PC-3 (cell line): ENCODE measurements around the gene CEP68. TPM values are rescaled to one million over a fixed set of nuclear protein-coding genes. Genes with fewer than 3 reads are reported as not detected.

ENCODE experiments used
- ATAC-seq: fragments of 200-7000 bp; cut with Tn5 transposase; 2 replicates; pipeline ENCODE4 v1.9.1; 2020; ENCODE audit warnings: mild to moderate bottlenecking, moderate library complexity
- BruUV-seq: library from RNA; stranded (reverse); fragments of 400-500 nt; replicated peaks from 2 replicates; lab custom pipeline; 2021; lab: Mats Ljungman, UMichigan
- CTCF ChIA-PET: fragments of 300-600 bp; sonication (Branson Sonifier 250); formaldehyde crosslinking; loops from one replicate; lab custom pipeline; 2022; ENCODE audit warnings: antibody characterized with exemption; lab: Charles Lee
- POLR2A ChIA-PET: fragments of 300-600 bp; sonication (Branson Sonifier 250); formaldehyde crosslinking; loops from one replicate; lab custom pipeline; 2022; ENCODE audit warnings: antibody characterized with exemption; ENCODE audit not compliant: unreplicated experiment; lab: Charles Lee
- DNase-seq: peaks from one replicate; pipeline ENCODE4 v3.0.0-alpha.2; 2015
- H2AFZ ChIP-seq: fragments of 300-600 bp; sonication (generic); 2 replicates; pipeline ENCODE4 v1.6.0; 2016; ENCODE audit warnings: antibody characterized with exemption, low read length
- H3F3A ChIP-seq: fragments of 300-600 bp; sonication (generic); one replicate; pipeline ENCODE4 v1.6.0; 2017; ENCODE audit warnings: antibody characterized with exemption, low read length, control low read depth, mild to moderate bottlenecking; ENCODE audit not compliant: unreplicated experiment
- H3K27ac ChIP-seq: fragments of 300-600 bp; sonication (generic); 2 replicates; pipeline ENCODE4 v1.5.1; 2016; ENCODE audit warnings: mild to moderate bottlenecking, low read length
- H3K27me3 ChIP-seq: fragments of 300-600 bp; sonication (generic); 2 replicates; pipeline ENCODE4 v1.6.1; 2016; ENCODE audit warnings: low read length, mixed read lengths
- H3K36me3 ChIP-seq: fragments of 300-600 bp; sonication (generic); 2 replicates; pipeline ENCODE4 v1.6.1; 2016; ENCODE audit warnings: low read depth, mixed run types, low read length, mixed read lengths
- H3K4me1 ChIP-seq: fragments of 300-600 bp; sonication (generic); 2 replicates; pipeline ENCODE4 v1.5.1; 2016; ENCODE audit warnings: low read length; ENCODE audit not compliant: insufficient read depth
- H3K4me2 ChIP-seq: fragments of 300-600 bp; sonication (generic); 2 replicates; pipeline ENCODE4 v1.6.0; 2016; ENCODE audit warnings: low read length
- H3K4me3 ChIP-seq: fragments of 300-600 bp; sonication (generic); 2 replicates; pipeline ENCODE4 v1.5.1; 2016; ENCODE audit warnings: mild to moderate bottlenecking, low read length, mixed read lengths
- H3K79me2 ChIP-seq: fragments of 300-600 bp; sonication (generic); 2 replicates; pipeline ENCODE4 v1.6.1; 2017; ENCODE audit warnings: low read length, mixed read lengths
- H3K9ac ChIP-seq: fragments of 300-600 bp; sonication (generic); 2 replicates; pipeline ENCODE4 v1.6.0; 2016; ENCODE audit warnings: mild to moderate bottlenecking, low read length
- H3K9me2 ChIP-seq: fragments of 300-600 bp; sonication (generic); replicated peaks from 2 replicates; pipeline ENCODE4 v1.6.1; 2016; ENCODE audit warnings: mixed run types, low read length, mixed read lengths
- H3K9me3 ChIP-seq: fragments of 300-600 bp; sonication (generic); 2 replicates; pipeline ENCODE4 v1.6.1; 2016; ENCODE audit warnings: low read length, mixed read lengths
- H4K20me1 ChIP-seq: fragments of 300-600 bp; sonication (generic); 2 replicates; pipeline ENCODE4 v1.6.1; 2016; ENCODE audit warnings: low read length, mixed read lengths
- EZH2 ChIP-seq: fragments of 300-600 bp; sonication (generic); IDR thresholded peaks from one replicate; pipeline ENCODE4 v1.6.1; 2017; ENCODE audit warnings: antibody characterized with exemption, mild to moderate bottlenecking, low read length; ENCODE audit not compliant: unreplicated experiment
- EZH2phosphoT487 ChIP-seq: fragments of 300-600 bp; sonication (generic); IDR thresholded peaks from 2 replicates; pipeline ENCODE4 v1.6.1; 2018; ENCODE audit warnings: mild to moderate bottlenecking, antibody characterized with exemption, low read length, borderline replicate concordance
- intact Hi-C: fragments of 100-400 bp; cut with micrococcal nuclease; formaldehyde crosslinking; loops from 2 replicates; pipeline ENCODE4 v1.9.0; 2023
- total RNA-seq: library from RNA; depleted of rRNA; stranded (reverse); fragments of >200 nt; gene quantifications from 2 replicates; pipeline ENCODE4 v1.2.3, GENCODE V29; 2014
- TF ChIP-seq, protein P1 (sequence below): fragments of 300-600 bp; sonication (generic); conservative IDR thresholded peaks from 2 replicates; pipeline ENCODE4 v1.5.1; 2017; ENCODE audit warnings: antibody characterized with exemption, low read depth, mild to moderate bottlenecking, low read length

Gene CEP68
- total RNA-seq, 1 experiment from 2014 or later, result 3.4 TPM

GRCh38 chr2:65093211-65093610 lies 37.0 kb downstream of the CEP68 start:
- Histone ChIP-seq H3K4me3 (no peak overlapping the region), H3K36me3 (peaks cover 63% of the 10 kb centered on the region), H3F3A (peaks cover under 1% of the 10 kb centered on the region), H3K4me2 (no peak overlapping the region), H4K20me1 (peaks cover 18% of the 10 kb centered on the region), H3K27ac (no peak overlapping the region), H3K9me2 (no peaks in the 10 kb centered on the region), H3K9ac (no peak overlapping the region), H3K79me2 (peaks cover 43% of the 10 kb centered on the region), H3K9me3 (no peaks in the 10 kb centered on the region), H3K27me3 (no peaks in the 10 kb centered on the region), H3K4me1 (no peaks in the 10 kb centered on the region), H2AFZ (no peak overlapping the region)
- CTCF ChIA-PET, result no interaction called here
- ATAC-seq (no peak), DNase-seq (no peak)
- POLR2A ChIA-PET, result no interaction called here
- no TSS peak for BruUV-seq
- TF ChIP-seq EZH2phosphoT487, result no peak
- TF ChIP-seq EZH2, result no peak
- TF ChIP-seq, protein P1, sequence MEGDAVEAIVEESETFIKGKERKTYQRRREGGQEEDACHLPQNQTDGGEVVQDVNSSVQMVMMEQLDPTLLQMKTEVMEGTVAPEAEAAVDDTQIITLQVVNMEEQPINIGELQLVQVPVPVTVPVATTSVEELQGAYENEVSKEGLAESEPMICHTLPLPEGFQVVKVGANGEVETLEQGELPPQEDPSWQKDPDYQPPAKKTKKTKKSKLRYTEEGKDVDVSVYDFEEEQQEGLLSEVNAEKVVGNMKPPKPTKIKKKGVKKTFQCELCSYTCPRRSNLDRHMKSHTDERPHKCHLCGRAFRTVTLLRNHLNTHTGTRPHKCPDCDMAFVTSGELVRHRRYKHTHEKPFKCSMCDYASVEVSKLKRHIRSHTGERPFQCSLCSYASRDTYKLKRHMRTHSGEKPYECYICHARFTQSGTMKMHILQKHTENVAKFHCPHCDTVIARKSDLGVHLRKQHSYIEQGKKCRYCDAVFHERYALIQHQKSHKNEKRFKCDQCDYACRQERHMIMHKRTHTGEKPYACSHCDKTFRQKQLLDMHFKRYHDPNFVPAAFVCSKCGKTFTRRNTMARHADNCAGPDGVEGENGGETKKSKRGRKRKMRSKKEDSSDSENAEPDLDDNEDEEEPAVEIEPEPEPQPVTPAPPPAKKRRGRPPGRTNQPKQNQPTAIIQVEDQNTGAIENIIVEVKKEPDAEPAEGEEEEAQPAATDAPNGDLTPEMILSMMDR, result no peak
- intact Hi-C loops, result no loop called here

DNA sequence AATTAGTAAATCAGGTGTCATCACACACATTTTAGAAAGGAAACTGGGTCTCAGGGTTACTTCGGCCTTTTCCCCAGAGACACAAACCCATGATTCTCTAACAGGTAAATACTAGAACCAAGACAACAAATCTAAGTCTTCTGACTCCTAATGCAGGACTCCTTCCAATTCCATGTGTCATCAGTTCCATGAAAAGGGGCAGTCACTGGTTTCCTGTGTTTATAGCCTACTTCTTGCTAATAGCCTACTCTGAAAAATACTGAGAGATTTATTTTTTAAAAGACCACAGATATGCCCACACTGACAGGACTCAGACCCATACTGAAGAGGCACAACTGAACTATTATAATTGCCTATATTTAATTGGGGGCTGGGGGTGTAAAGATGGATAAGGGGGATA lies 40.7 kb downstream of the CEP68 start:
- H3K79me2 ChIP-seq, result peaks cover 62% of the 10 kb centered on the region
- H4K20me1 ChIP-seq, result peaks cover 19% of the 10 kb centered on the region
- H3K27me3 ChIP-seq, result no peaks in the 10 kb centered on the region
- no peak overlapping the region for H3K4me3 ChIP-seq
- TF ChIP-seq, protein P1, result no peak
- POLR2A ChIA-PET, result interaction anchor here (0.5 to 0.6 kb wide), 2 partner anchors 24 to 37 kb away, joined by 3 to 8 read pairs; no protein-coding TSS in a partner anchor
- CTCF ChIA-PET, result no interaction called here
- H3K9ac ChIP-seq, result no peak overlapping the region
- no peak for ATAC-seq
- H3K4me1 ChIP-seq, result no peaks in the 10 kb centered on the region
- no peak for DNase-seq
- peaks cover 54% of the 10 kb centered on the region for H3K36me3 ChIP-seq
- no peak overlapping the region for H3K4me2 ChIP-seq
- H2AFZ ChIP-seq, result no peak overlapping the region
- peaks cover 4% of the 10 kb centered on the region for H3F3A ChIP-seq
- BruUV-seq, result no TSS peak
- no peaks in the 10 kb centered on the region for H3K9me2 ChIP-seq
- intact Hi-C loops, result no loop called here
- no peaks in the 10 kb centered on the region for H3K9me3 ChIP-seq
- no peak overlapping the region for H3K27ac ChIP-seq

- Histone ChIP-seq H3K36me3 (peaks cover 55% of the 10 kb centered on the region), H3K9ac (no peak overlapping the region), H3K27ac (no peak overlapping the region), H3K4me2 (no peak overlapping the region), H3K27me3 (no peaks in the 10 kb centered on the region), H4K20me1 (peaks cover 19% of the 10 kb centered on the region), H3K4me3 (no peak overlapping the region), H3K4me1 (no peaks in the 10 kb centered on the region), H3K9me2 (no peaks in the 10 kb centered on the region), H3K9me3 (no peaks in the 10 kb centered on the region), H3K79me2 (peaks cover 68% of the 10 kb centered on the region), H2AFZ (no peak overlapping the region), H3F3A (peaks cover 4% of the 10 kb centered on the region)
- DNase-seq (no peak), ATAC-seq (no peak)
- intact Hi-C loops, result no loop called here
- ChIA-PET POLR2A (no interaction called here), CTCF (no interaction called here)
- BruUV-seq, result no TSS peak
- TF ChIP-seq, protein P1, result no peak
- no peak for TF ChIP-seq EZH2phosphoT487
- TF ChIP-seq EZH2, result no peak
Observed at GRCh38 chr2:65097844-65098243, 41.6 kb downstream of the CEP68 start.
